SK-N-SH treated with all-trans-retinoic acid at 6 μM for 48 hours (cell line): ENCODE results near the gene NPR1.

Experiments
- ARNTL ChIP-seq: fragments of 450-650 bp; formaldehyde crosslinking; IDR thresholded peaks from 2 replicates; pipeline ENCODE4 v1.5.0; 2020; ENCODE audit warnings: low read depth, mild to moderate bottlenecking, moderate library complexity, borderline replicate concordance
- ISL1 ChIP-seq: fragments of 250-450 bp; sonication (Bioruptor Pico); IDR thresholded peaks from 2 replicates; pipeline ENCODE4 v2.1.2; 2022; ENCODE audit warnings: mild to moderate bottlenecking, moderate library complexity
- PATZ1 ChIP-seq: fragments of 250-450 bp; sonication (Bioruptor Pico); IDR thresholded peaks from 2 replicates; pipeline ENCODE4 v1.8.0; 2020; ENCODE audit warnings: mild to moderate bottlenecking, moderate library complexity, borderline replicate concordance
- PPARA ChIP-seq: fragments of 250-450 bp; sonication (Bioruptor Pico); IDR thresholded peaks from 2 replicates; pipeline ENCODE4 v1.5.0; 2020; ENCODE audit warnings: mild to moderate bottlenecking, borderline replicate concordance
- RARB ChIP-seq: fragments of 250-450 bp; sonication (Bioruptor Pico); IDR thresholded peaks from 2 replicates; pipeline ENCODE4 v1.8.0; 2021; ENCODE audit warnings: mild to moderate bottlenecking, moderate library complexity
- ZFP30 ChIP-seq: fragments of 450-650 bp; formaldehyde crosslinking; IDR thresholded peaks from 2 replicates; pipeline ENCODE4 v1.5.0; 2022; ENCODE audit warnings: mild to moderate bottlenecking, moderate library complexity
- TF ChIP-seq, protein P1 (sequence below): fragments of 250-450 bp; sonication (Bioruptor Pico); IDR thresholded peaks from 2 replicates; pipeline ENCODE4 v1.5.1; 2020; ENCODE audit warnings: low read depth, mild to moderate bottlenecking, moderate library complexity

DNA sequence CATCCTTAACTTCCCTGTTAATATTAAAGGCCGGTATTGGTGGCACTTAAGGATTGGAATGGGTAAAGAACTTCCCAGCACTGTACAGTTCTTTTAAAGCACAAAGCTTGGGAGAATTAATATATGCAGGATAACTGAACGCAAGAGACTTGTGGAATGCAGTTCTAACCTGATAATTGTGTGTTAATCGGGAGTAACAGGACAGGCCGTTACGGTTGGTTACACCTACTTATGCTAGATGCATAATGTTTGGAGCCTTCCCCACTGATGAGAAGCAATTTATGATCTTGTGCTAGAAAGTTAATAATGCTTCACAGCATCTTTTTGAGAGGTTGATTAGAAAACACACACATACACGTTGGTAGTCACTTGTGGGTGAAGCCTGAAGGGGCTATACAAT lies 37.6 kb upstream of the NPR1 start:
- TF ChIP-seq PPARA (CRISPR knock-in tag) (no peak), ISL1 (CRISPR knock-in tag) (no peak), ARNTL (CRISPR knock-in tag) (no peak), RARB (no peak), PATZ1 (CRISPR knock-in tag) (no peak), ZFP30 (CRISPR knock-in tag) (no peak)
- TF ChIP-seq, protein P1, sequence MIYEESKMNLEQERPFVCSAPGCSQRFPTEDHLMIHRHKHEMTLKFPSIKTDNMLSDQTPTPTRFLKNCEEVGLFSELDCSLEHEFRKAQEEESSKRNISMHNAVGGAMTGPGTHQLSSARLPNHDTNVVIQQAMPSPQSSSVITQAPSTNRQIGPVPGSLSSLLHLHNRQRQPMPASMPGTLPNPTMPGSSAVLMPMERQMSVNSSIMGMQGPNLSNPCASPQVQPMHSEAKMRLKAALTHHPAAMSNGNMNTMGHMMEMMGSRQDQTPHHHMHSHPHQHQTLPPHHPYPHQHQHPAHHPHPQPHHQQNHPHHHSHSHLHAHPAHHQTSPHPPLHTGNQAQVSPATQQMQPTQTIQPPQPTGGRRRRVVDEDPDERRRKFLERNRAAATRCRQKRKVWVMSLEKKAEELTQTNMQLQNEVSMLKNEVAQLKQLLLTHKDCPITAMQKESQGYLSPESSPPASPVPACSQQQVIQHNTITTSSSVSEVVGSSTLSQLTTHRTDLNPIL (CRISPR knock-in tag): no peak
